OCI-LY7 (cell line): ENCODE measurements around the gene PPRC1.

ENCODE experiments used
- CTCF ChIP-seq: fragments of 200-600 bp; sonication (generic); conservative IDR thresholded peaks from 2 replicates; pipeline ENCODE4 v1.5.1; 2014; ENCODE audit warnings: mild to moderate bottlenecking, antibody characterized with exemption, low read length, moderate library complexity, mixed read lengths
- EZH2phosphoT487 ChIP-seq: fragments of 200-600 bp; sonication (generic); IDR thresholded peaks from 2 replicates; pipeline ENCODE4 v1.6.1; 2018; ENCODE audit warnings: low read depth, borderline replicate concordance, mild to moderate bottlenecking, mixed run types, antibody characterized with exemption, low read length, moderate library complexity, mixed read lengths

DNA sequence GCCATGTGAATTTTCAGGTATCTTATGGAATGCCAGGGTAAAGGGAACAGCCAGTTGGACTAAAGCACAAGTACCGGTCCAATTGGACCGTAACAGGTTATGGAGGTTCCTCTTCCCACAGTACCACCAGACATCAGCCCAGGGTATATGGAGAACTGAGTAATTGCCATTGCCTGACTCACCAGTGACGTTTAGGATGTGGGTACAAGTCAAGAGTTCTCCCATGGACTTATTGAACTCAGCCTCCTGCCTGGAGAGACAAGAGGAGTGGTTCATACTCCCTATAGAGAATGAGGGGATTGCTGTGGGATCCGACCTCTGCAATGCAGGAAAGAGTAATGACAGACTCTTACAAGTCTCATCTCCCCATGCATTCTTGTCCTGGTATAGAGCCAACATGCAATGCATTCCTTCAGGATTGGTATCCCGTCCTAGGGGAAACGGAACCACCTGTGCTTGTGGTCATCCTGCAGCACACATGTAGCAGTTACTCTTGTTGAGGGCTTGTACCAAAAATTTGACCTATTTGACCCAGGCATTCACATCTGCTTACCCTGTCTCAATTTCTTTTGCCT is 62.5 kb downstream of the PPRC1 start:
- no peak for TF ChIP-seq CTCF
- TF ChIP-seq EZH2phosphoT487: no peak
